Gastrocnemius medialis (tissue), 4 donors: Measurements from ENCODE around the gene CHGA. TPM values are rescaled to one million over a fixed set of nuclear protein-coding genes. Genes with fewer than 3 reads are reported as not detected.

Source experiments
- ATAC-seq, 2 donors: fragments of 150-250 bp; one replicate each; pipeline ENCODE4 v1.9.1; 2016
- DNase-seq, 2 donors: peaks; one replicate each; pipeline ENCODE4 v3.0.0-alpha.2; 2019
- H3K27ac ChIP-seq, 4 donors: fragments of 200-600 bp; sonication (generic); 1 replicate in 1 of 4; 2 replicates in 3 of 4; pipeline ENCODE4 v1.5.1; 2016 to 2018; ENCODE audit warnings: mild to moderate bottlenecking in 2 of 4, moderate library complexity in 1 of 4
- H3K27me3 ChIP-seq, 3 donors: fragments of 200-600 bp; sonication (generic) in 2 of 3; 1 replicate in 1 of 3; 2 replicates in 2 of 3; pipeline versions ENCODE4 v1.5.1 to v1.6.0; 2016 to 2019; ENCODE audit warnings: mild to moderate bottlenecking in 1 of 3, moderate library complexity in 1 of 3
- H3K36me3 ChIP-seq, 2 donors: fragments of 200-600 bp; sonication (generic) in 1 of 2; one replicate each; pipeline ENCODE4 v1.5.1; 2017 to 2018
- H3K4me1 ChIP-seq, 2 donors: fragments of 200-600 bp; sonication (generic) in 1 of 2; one replicate each; pipeline ENCODE4 v1.5.1; 2016 to 2017; ENCODE audit warnings: mild to moderate bottlenecking in 2 of 2
- H3K4me3 ChIP-seq, 4 donors: fragments of 200-600 bp; sonication (generic) in 3 of 4; 1 replicate in 1 of 4; 2 replicates in 3 of 4; pipeline ENCODE4 v1.5.1; 2016 to 2019; ENCODE audit warnings: mild to moderate bottlenecking in 2 of 4
- H3K9me3 ChIP-seq, 3 donors: fragments of 200-600 bp; sonication (generic) in 2 of 3; 1 replicate in 1 of 3; 2 replicates in 2 of 3; pipeline ENCODE4 v1.5.1; 2016 to 2019
- CTCF ChIP-seq, 5 experiments: fragments of 450-650 bp in 3 of 5; fragments of 200-600 bp in 2 of 5; sonication (generic) in 2 of 5; IDR thresholded peaks in 4 of 5; conservative IDR thresholded peaks in 1 of 5; 1 replicate in 4 of 5; 2 replicates in 1 of 5; pipeline ENCODE4 v1.5.1; 2016 to 2019; ENCODE audit warnings: antibody characterized with exemption in 5 of 5, mild to moderate bottlenecking in 3 of 5, moderate library complexity in 3 of 5
- POLR2A ChIP-seq, 2 donors: fragments of 450-650 bp; IDR thresholded peaks; one replicate each; pipeline ENCODE4 v1.6.1; 2017; ENCODE audit warnings: antibody characterized with exemption in 2 of 2, mild to moderate bottlenecking in 2 of 2, moderate library complexity in 2 of 2
- in situ Hi-C, 4 donors: fragments of 200-750 bp; cut with MboI; loops; one replicate each; pipeline versions ENCODE4 v1.15.0 to v1.8.0; 2017; ENCODE audit warnings: low sequenced_read_pairs in 4 of 4
- intact Hi-C: fragments of 100-400 bp; cut with DNase I; formaldehyde crosslinking; loops from one replicate; pipeline ENCODE4 v1.15.1; 2023; ENCODE audit warnings: low total_unique reads
- total RNA-seq, 4 donors: library from RNA; depleted of rRNA; stranded (reverse); fragments of >200 nt; gene quantifications; one replicate each; pipeline versions ENCODE4 v1.1.0 to v1.2.3, GENCODE V29; 2016

Gene CHGA
- total RNA-seq, 4 donors from 2014 or later: 0.22 to 0.25 TPM; not detected in 2

- DNase-seq (no peak), ATAC-seq (no peak)
- intact Hi-C loops (no loop called here), in situ Hi-C loops (loop anchor here in 1 of 4 donors (10.0 kb wide), 1 partner anchor 178 kb away; no protein-coding TSS in a partner anchor)
- Histone ChIP-seq H3K27me3 (no peaks in the 10 kb centered on the region), H3K4me1 (no peaks in the 10 kb centered on the region), H3K36me3 (peaks cover 0 to 9% of the 10 kb centered on the region in 2 donors), H3K9me3 (no peaks in the 10 kb centered on the region), H3K4me3 (no peak overlapping the region), H3K27ac (no peak overlapping the region)
- TF ChIP-seq POLR2A (IDR thresholded peaks at IDR 0.05) (no peak), CTCF (IDR thresholded peaks at IDR 0.05 in 4 of 5, conservative IDR thresholded peaks at IDR 0.05 in 1 of 5) (no peak)
Measured at GRCh38 chr14:92956961-92957360, 34.0 kb downstream of the CHGA start.

GRCh38 chr14:92958373-92959188 is 35.6 kb downstream of the CHGA start:
- intact Hi-C loops: no loop called here
- Histone ChIP-seq H3K4me1 (no peaks in the 10 kb centered on the region), H3K27me3 (no peaks in the 10 kb centered on the region), H3K27ac (no peak overlapping the region), H3K36me3 (peaks cover 0 to 9% of the 10 kb centered on the region in 2 donors), H3K9me3 (no peaks in the 10 kb centered on the region), H3K4me3 (no peak overlapping the region)
- no peak for DNase-seq
- in situ Hi-C loops: loop anchor here in 1 of 4 donors (10.0 kb wide), 1 partner anchor 176 kb away; no protein-coding TSS in a partner anchor
- ATAC-seq: no peak
- TF ChIP-seq POLR2A (IDR thresholded peaks at IDR 0.05) (no peak), CTCF (IDR thresholded peaks at IDR 0.05 in 4 of 5, conservative IDR thresholded peaks at IDR 0.05 in 1 of 5) (no peak)

- ATAC-seq: no peak
- Histone ChIP-seq H3K4me3 (no peak overlapping the region), H3K36me3 (peaks cover 0 to 9% of the 10 kb centered on the region in 2 donors), H3K27ac (no peak overlapping the region), H3K4me1 (no peaks in the 10 kb centered on the region), H3K9me3 (no peaks in the 10 kb centered on the region), H3K27me3 (no peaks in the 10 kb centered on the region)
- no peak for TF ChIP-seq CTCF (IDR thresholded peaks at IDR 0.05 in 4 of 5, conservative IDR thresholded peaks at IDR 0.05 in 1 of 5)
- no peak for TF ChIP-seq POLR2A (IDR thresholded peaks at IDR 0.05)
- intact Hi-C loops: no loop called here
- in situ Hi-C loops: loop anchor here in 1 of 4 donors (10.0 kb wide), 1 partner anchor 176 kb away; no protein-coding TSS in a partner anchor
- no peak for DNase-seq
Measured at GRCh38 chr14:92959189-92959531, 36.2 kb downstream of the CHGA start.

GRCh38 chr14:92959761-92960680 is 37.1 kb downstream of the CHGA start:
- TF ChIP-seq POLR2A (IDR thresholded peaks at IDR 0.05): no peak
- TF ChIP-seq CTCF (IDR thresholded peaks at IDR 0.05 in 4 of 5, conservative IDR thresholded peaks at IDR 0.05 in 1 of 5): no peak
- H3K9me3 ChIP-seq: no peaks in the 10 kb centered on the region
- no peaks in the 10 kb centered on the region for H3K27me3 ChIP-seq
- ATAC-seq (no peak), DNase-seq (no peak)
- peaks cover 0 to 9% of the 10 kb centered on the region in 2 donors for H3K36me3 ChIP-seq
- H3K27ac ChIP-seq: no peak overlapping the region
- H3K4me1 ChIP-seq: no peaks in the 10 kb centered on the region
- intact Hi-C loops: no loop called here
- no peak overlapping the region for H3K4me3 ChIP-seq
- in situ Hi-C loops: loop anchor here in 1 of 4 donors (10.0 kb wide), 1 partner anchor 175 kb away; no protein-coding TSS in a partner anchor
